ENCODE measurements around the gene LCN1. TPM values are rescaled to one million over a fixed set of nuclear protein-coding genes. Genes with fewer than 3 reads are reported as not detected.
A peak's percentile ranks its signal among the peaks of the same experiment; 100 is the strongest.
"Not testable (repeated sequence)": the region's sequence is repeated elsewhere in the genome, so short reads cannot be mapped to it uniquely, and the experiment has no call there.

Gene LCN1
- total RNA-seq, 1 donor from 2014 or later: not detected

DNA sequence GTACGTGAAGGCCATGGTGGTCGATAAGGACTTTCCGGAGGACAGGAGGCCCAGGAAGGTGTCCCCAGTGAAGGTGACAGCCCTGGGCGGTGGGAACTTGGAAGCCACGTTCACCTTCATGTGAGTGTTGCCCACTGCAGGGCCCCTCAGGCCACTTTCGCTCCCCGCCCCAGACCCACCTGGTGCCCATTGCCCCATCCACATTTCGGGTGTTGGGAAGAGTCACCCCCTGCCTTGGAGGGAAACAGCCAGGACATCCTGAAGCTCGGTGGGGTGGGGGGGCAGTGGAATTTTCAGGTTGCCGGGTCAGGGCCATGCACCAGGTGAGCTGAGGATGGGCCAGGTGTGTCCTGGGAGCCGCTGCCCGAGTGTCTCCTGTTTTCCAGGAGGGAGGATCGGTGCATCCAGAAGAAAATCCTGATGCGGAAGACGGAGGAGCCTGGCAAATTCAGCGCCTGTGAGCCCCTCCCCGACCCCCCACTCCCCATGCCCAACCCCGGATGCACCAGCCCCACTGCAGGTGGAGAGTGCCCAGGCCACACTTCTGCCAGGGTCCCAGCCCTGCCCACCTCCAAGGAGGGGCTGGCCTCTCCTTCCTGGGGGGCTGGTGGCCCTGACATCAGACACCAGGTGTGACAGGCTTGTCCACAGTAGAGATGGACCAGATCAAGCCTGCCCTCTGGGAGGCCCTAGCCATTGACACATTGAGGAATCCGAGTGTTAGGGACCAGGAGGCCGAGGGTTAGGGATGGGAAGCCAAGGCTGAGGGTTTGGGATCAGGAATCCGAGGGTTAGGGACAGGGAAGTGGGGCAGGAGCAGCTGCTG lies 25.8 kb downstream of the LCN1 start:
- H3K4me1 Mint-ChIP-seq (ENCODE audit: unreplicated experiment); H3K27me3 Mint-ChIP-seq (ENCODE audit: unreplicated experiment); H3K36me3 Mint-ChIP-seq (ENCODE audit: low read depth, unreplicated experiment); H3K4me3 Mint-ChIP-seq (ENCODE audit: unreplicated experiment); H3K9me3 Mint-ChIP-seq (ENCODE audit: unreplicated experiment); H3K27ac Mint-ChIP-seq (ENCODE audit: unreplicated experiment); DNase-seq (ENCODE audit: low spot score): not testable (repeated sequence)

DNA sequence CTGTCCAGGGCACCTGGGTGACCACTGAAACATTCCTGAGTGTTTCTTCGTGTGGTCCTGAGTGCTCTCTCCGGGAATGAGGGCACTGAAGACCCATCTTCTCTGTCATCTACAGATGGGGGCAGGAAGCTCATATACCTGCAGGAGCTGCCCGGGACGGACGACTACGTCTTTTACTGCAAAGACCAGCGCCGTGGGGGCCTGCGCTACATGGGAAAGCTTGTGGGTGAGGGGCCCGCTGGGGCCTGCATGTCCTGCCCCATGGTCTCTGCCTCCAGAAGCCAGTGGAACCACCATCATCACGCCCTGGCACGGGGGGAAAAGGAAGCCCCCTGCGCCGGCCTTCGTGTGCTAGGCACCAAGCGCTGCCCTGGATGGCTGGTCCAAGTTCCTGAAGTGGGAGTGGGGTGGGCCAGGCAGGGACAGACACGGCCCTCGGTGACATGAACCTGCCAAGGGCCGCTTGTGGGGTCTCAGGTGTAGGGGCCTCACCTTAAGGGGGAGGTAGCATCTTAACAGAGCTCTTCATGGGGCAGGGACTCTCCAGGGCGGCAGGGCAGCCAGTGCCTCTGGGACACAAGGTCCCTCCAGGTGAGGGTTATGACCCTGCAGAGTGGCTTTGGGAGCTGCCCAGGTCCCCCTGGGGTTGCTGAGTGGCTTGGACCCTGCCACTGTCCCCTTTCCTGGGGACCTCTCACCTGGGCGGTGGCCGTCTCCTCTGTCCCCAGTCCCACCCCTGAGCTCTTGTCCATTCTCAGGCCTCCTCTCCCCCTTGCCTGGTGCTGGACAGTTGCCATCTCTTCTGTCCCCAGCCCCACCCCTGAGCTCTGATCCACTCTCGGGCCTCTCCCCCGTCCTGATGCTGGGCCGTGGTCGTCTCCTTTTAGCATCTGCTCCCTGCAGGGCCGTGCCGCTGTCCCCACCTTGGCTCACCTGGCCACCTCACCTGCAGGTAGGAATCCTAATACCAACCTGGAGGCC lies 26.8 kb downstream of the LCN1 start:
- TF ChIP-seq, protein P1, sequence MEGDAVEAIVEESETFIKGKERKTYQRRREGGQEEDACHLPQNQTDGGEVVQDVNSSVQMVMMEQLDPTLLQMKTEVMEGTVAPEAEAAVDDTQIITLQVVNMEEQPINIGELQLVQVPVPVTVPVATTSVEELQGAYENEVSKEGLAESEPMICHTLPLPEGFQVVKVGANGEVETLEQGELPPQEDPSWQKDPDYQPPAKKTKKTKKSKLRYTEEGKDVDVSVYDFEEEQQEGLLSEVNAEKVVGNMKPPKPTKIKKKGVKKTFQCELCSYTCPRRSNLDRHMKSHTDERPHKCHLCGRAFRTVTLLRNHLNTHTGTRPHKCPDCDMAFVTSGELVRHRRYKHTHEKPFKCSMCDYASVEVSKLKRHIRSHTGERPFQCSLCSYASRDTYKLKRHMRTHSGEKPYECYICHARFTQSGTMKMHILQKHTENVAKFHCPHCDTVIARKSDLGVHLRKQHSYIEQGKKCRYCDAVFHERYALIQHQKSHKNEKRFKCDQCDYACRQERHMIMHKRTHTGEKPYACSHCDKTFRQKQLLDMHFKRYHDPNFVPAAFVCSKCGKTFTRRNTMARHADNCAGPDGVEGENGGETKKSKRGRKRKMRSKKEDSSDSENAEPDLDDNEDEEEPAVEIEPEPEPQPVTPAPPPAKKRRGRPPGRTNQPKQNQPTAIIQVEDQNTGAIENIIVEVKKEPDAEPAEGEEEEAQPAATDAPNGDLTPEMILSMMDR (IDR thresholded peaks at IDR 0.05; ENCODE audit: unreplicated experiment): no peak
- Mint-ChIP-seq H3K27ac (ENCODE audit: unreplicated experiment) (no peak overlapping the region), H3K36me3 (ENCODE audit: low read depth, unreplicated experiment) (no peaks in the 10 kb centered on the region), H3K4me1 (ENCODE audit: unreplicated experiment) (no peaks in the 10 kb centered on the region), H3K9me3 (ENCODE audit: unreplicated experiment) (no peaks in the 10 kb centered on the region), H3K4me3 (ENCODE audit: unreplicated experiment) (no peak overlapping the region), H3K27me3 (ENCODE audit: unreplicated experiment) (peaks cover 4% of the 10 kb centered on the region)
- no peak for DNase-seq (ENCODE audit: low spot score)

DNA sequence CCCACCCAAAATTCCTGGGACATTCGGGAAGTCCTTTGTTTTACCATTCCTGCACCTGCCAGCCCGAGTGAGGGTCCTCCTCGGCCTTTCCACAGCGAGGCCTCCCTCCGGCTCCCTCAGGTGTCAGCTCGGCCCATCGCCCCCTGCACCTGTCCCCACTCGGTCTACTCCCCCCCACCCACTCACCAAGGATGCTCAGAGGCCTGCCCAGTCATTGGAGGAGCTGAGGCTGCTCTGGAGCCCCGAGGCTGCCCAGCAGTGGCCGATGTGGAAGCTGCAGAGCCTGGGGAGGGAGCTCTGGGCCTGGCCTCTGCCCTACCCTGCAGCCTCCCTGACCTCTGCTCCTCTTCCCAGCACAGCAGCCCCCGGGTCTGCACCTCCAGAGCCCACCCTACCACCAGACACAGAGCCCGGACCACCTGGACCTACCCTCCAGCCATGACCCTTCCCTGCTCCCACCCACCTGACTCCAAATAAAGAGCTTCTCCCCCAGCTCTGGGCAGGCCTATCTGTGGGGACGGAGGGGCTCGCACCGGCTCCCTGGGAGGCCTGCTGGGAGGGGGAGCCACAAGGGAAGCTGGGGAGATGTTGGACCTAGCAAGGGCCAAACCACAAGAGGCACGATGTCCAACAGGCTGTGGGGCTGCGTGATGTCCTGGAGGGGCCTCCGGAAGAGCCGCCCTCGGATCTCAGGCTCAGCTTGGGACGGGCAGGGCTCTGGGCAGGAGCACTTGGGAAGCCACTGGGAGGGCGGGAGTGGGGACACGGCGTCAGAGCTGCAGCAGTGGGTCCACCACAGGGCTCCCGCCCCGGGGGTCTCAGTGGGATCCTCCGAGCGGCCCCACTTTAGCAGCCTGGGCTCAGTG lies 28.5 kb downstream of the LCN1 start:
- not testable (repeated sequence) for H3K4me1 Mint-ChIP-seq (ENCODE audit: unreplicated experiment); H3K27me3 Mint-ChIP-seq (ENCODE audit: unreplicated experiment); DNase-seq (ENCODE audit: low spot score); H3K36me3 Mint-ChIP-seq (ENCODE audit: low read depth, unreplicated experiment); H3K4me3 Mint-ChIP-seq (ENCODE audit: unreplicated experiment); H3K27ac Mint-ChIP-seq (ENCODE audit: unreplicated experiment); H3K9me3 Mint-ChIP-seq (ENCODE audit: unreplicated experiment)

DNA sequence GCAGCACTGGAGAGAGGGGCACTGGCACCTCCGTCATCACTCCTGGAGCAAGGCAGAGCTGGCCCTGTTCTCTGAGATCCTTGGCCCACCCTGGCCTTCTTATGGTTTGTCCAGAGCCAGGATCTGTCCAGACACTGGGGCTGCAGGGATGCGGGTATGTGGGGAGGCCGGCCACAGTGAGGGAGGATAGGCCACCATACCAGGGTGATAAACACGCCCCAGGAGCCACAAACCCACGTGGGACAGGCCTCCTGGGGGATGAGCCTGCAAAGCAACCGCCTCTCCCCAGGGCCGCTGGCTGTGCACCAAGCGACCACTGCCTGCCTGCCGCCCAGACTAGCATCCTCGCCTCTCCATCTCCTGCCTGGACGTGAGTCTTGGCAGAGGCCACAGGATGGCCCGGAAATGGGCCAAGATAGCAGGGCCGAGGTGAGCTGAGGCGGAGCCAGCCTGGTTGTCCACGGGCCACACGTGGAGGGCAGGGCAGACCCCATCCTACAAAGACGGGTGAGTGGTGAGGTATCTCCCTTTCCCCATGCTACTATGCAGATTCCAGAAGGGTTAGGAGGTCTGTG lies 29.2 kb downstream of the LCN1 start:
- TF ChIP-seq, protein P1 (IDR thresholded peaks at IDR 0.05; ENCODE audit: unreplicated experiment): no peak
- H3K27me3 Mint-ChIP-seq (ENCODE audit: unreplicated experiment): peaks cover 4% of the 10 kb centered on the region
- H3K4me3 Mint-ChIP-seq (ENCODE audit: unreplicated experiment): no peak overlapping the region
- H3K36me3 Mint-ChIP-seq (ENCODE audit: low read depth, unreplicated experiment): peaks cover 5% of the 10 kb centered on the region
- H3K9me3 Mint-ChIP-seq (ENCODE audit: unreplicated experiment): no peaks in the 10 kb centered on the region
- DNase-seq (ENCODE audit: low spot score): no peak
- H3K4me1 Mint-ChIP-seq (ENCODE audit: unreplicated experiment): no peaks in the 10 kb centered on the region
- no peak overlapping the region for H3K27ac Mint-ChIP-seq (ENCODE audit: unreplicated experiment)

DNA sequence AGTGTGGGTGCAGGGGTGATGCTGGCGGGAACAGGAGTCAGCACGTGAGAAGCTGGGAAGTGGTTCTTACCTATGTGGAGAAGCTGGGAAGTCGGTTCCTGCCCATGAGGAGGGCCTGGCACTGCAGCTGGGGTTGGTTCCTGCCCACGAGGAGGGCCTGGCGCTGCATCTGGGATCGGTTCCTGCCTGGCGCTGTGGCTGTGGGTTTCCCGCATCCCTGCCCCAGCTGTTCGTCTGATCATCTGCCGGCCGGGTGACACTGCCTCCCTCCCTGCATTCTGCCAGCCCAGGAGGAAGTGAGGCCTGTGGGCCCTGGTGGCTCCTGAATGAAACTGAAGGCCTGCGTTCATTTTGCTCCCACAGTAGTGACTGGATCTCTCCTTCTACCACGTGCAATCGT lies 29.8 kb downstream of the LCN1 start:
- TF ChIP-seq, protein P1 (IDR thresholded peaks at IDR 0.05; ENCODE audit: unreplicated experiment): no peak
- Mint-ChIP-seq H3K4me3 (ENCODE audit: unreplicated experiment) (no peak overlapping the region), H3K4me1 (ENCODE audit: unreplicated experiment) (no peaks in the 10 kb centered on the region), H3K27me3 (ENCODE audit: unreplicated experiment) (peaks cover 6% of the 10 kb centered on the region), H3K36me3 (ENCODE audit: low read depth, unreplicated experiment) (peaks cover 5% of the 10 kb centered on the region), H3K27ac (ENCODE audit: unreplicated experiment) (peak overlapping the region; percentile 12), H3K9me3 (ENCODE audit: unreplicated experiment) (no peaks in the 10 kb centered on the region)
- no peak for DNase-seq (ENCODE audit: low spot score)

Data from endothelial cell (in vitro differentiated cells).